ENCODE measurements around the gene TAMALIN. TPM values are rescaled to one million over a fixed set of nuclear protein-coding genes. Genes with fewer than 3 reads are reported as not detected.

The TAMALIN gene
- total and polyA plus RNA-seq, 3 experiments from 2014 or later = 1.4 to 8.4 (median 7.3) TPM

DNA sequence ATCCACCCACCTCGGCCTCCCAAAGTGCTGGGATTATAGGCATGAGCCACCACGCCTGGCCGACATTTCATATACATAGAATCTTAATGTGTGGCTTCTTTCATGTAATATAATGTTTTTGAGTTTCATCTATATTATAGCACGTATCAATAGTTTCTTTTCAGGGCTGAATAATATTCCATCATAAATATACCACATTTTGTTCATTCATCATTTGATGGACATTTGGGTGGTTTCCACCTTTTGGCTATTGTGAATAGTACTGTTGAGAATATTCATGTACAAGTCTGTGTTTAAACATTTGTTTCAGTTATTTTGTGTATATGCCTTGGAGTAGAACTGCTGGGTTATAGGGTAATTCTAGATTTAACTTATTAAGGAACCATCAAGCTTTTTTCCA is 43.3 kb upstream of the TAMALIN start:
- DNase-seq = no peak
- H3K4me1 Mint-ChIP-seq = peaks cover 19 to 25% (median 25%) of the 10 kb centered on the region in 3 donors
- Histone ChIP-seq H3K27me3 (ENCODE audit: insufficient read depth, low read length, poor library complexity, severe bottlenecking) (no peaks in the 10 kb centered on the region), H3K27ac (ENCODE audit: low read depth, low read length) (no peak overlapping the region), H3K4me3 (ENCODE audit: low read length) (no peak overlapping the region), H3K4me1 (ENCODE audit: insufficient read depth, low read length) (peaks cover 10% of the 10 kb centered on the region), H3K9me3 (ENCODE audit: low read length) (no peaks in the 10 kb centered on the region), H3K36me3 (ENCODE audit: insufficient read depth, low read length) (no peaks in the 10 kb centered on the region)
- CTCF ChIA-PET = no interaction called here
- POLR2A ChIA-PET = no interaction called here
- H3K27ac Mint-ChIP-seq = no peak overlapping the region
- H3K27me3 Mint-ChIP-seq = no peaks in the 10 kb centered on the region
- peaks cover 4 to 13% (median 7%) of the 10 kb centered on the region in 3 donors for H3K36me3 Mint-ChIP-seq
- H3K4me3 Mint-ChIP-seq = no peak overlapping the region
- no peaks in the 10 kb centered on the region for H3K9me3 Mint-ChIP-seq

- POLR2A ChIA-PET = no interaction called here
- H3K27ac Mint-ChIP-seq = peak overlapping the region in 5 of 8 donors; percentile 6 to 96 (median 74)
- no peak for DNase-seq
- H3K36me3 ChIP-seq (ENCODE audit: insufficient read depth, low read length) = no peaks in the 10 kb centered on the region
- peak overlapping the region in 2 of 7 donors; percentile 28 to 57 for H3K4me3 Mint-ChIP-seq
- no peak overlapping the region for H3K27ac ChIP-seq (ENCODE audit: low read depth, low read length)
- H3K27me3 Mint-ChIP-seq = no peaks in the 10 kb centered on the region
- no peaks in the 10 kb centered on the region for H3K27me3 ChIP-seq (ENCODE audit: insufficient read depth, low read length, poor library complexity, severe bottlenecking)
- H3K9me3 ChIP-seq (ENCODE audit: low read length) = no peaks in the 10 kb centered on the region
- no peak overlapping the region for H3K4me3 ChIP-seq (ENCODE audit: low read length)
- H3K4me1 Mint-ChIP-seq = peaks cover 45 to 57% (median 50%) of the 10 kb centered on the region in 3 donors
- H3K4me1 ChIP-seq (ENCODE audit: insufficient read depth, low read length) = peaks cover 49% of the 10 kb centered on the region
- no peaks in the 10 kb centered on the region for H3K9me3 Mint-ChIP-seq
- H3K36me3 Mint-ChIP-seq = peaks cover 0 to under 1% (median 0%) of the 10 kb centered on the region in 3 donors
- CTCF ChIA-PET = interaction anchor here (0.9 to 1.7 kb wide), 3 partner anchors 13 to 84 kb away, joined by 4 to 5 read pairs (median 4); no protein-coding TSS in a partner anchor
Measured at GRCh38 chr12:51969643-51970042, 37.1 kb upstream of the TAMALIN start.

GRCh38 chr12:51970904-51971646 is 35.7 kb upstream of the TAMALIN start:
- Histone ChIP-seq H3K27ac (ENCODE audit: low read depth, low read length) (no peak overlapping the region), H3K4me1 (ENCODE audit: insufficient read depth, low read length) (peaks cover 62% of the 10 kb centered on the region), H3K9me3 (ENCODE audit: low read length) (no peaks in the 10 kb centered on the region), H3K36me3 (ENCODE audit: insufficient read depth, low read length) (no peaks in the 10 kb centered on the region), H3K4me3 (ENCODE audit: low read length) (peak overlapping the region; percentile 17), H3K27me3 (ENCODE audit: insufficient read depth, low read length, poor library complexity, severe bottlenecking) (no peaks in the 10 kb centered on the region)
- POLR2A ChIA-PET = no interaction called here
- CTCF ChIA-PET = interaction anchor here (0.7 to 1.9 kb wide), 9 partner anchors 10 to 86 kb away, joined by 3 to 5 read pairs (median 4); no protein-coding TSS in a partner anchor
- Mint-ChIP-seq H3K27me3 (peaks cover 0 to 1% of the 10 kb centered on the region in 2 donors), H3K9me3 (no peaks in the 10 kb centered on the region), H3K36me3 (peaks cover 0 to 9% (median 7%) of the 10 kb centered on the region in 3 donors), H3K4me3 (peak overlapping the region; percentile 4 to 82 (median 63)), H3K4me1 (peaks cover 59 to 71% (median 64%) of the 10 kb centered on the region in 3 donors), H3K27ac (peak overlapping the region; percentile 60 to 89 (median 84))
- peak in 3 of 5 donors; percentile 21 to 59 (median 57) for DNase-seq

DNA sequence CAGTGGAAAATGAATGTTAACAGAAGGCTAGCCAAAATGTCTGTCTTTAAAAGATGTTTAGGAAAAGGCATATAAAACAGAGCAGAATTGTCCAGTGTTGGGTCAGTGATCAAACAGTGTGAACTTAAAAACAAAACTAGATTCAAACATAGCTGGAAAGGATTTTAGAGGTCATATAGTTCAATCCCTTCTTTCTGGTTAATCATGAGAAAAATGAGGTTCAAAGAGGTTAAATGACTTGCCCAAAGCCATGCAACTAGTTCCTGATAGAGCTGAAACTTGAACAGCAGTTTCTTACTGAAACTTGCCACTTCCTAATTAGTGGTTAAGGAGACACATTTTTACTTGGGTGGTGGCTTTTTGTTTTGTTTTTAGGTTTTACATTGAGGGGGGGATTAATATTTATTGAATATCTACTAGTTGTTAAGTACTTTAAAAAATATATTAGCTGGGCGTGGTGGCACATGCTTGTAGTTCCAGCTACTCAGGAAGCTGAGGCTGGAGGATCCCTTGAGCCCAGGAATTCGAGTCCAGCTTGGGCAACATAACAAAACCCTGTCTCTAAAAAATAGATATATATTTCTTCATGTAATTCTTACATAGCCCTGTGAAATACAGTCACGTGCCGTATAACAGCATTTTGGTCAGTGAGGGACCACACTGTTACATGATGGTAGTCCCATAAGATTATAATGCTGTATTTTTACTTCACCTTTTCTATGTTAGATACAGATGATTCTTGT is 34.9 kb upstream of the TAMALIN start:
- Mint-ChIP-seq H3K36me3 (peaks cover 6 to 17% (median 15%) of the 10 kb centered on the region in 3 donors), H3K4me1 (peaks cover 65 to 76% (median 70%) of the 10 kb centered on the region in 3 donors), H3K27me3 (peaks cover 0 to 1% of the 10 kb centered on the region in 2 donors), H3K27ac (peak overlapping the region in 7 of 8 donors; percentile 60 to 89 (median 82)), H3K4me3 (peak overlapping the region; percentile 0 to 82 (median 63)), H3K9me3 (no peaks in the 10 kb centered on the region)
- Histone ChIP-seq H3K4me3 (ENCODE audit: low read length) (peak overlapping the region; percentile 11), H3K4me1 (ENCODE audit: insufficient read depth, low read length) (peaks cover 62% of the 10 kb centered on the region), H3K27ac (ENCODE audit: low read depth, low read length) (no peak overlapping the region), H3K27me3 (ENCODE audit: insufficient read depth, low read length, poor library complexity, severe bottlenecking) (no peaks in the 10 kb centered on the region), H3K9me3 (ENCODE audit: low read length) (no peaks in the 10 kb centered on the region), H3K36me3 (ENCODE audit: insufficient read depth, low read length) (no peaks in the 10 kb centered on the region)
- POLR2A ChIA-PET = interaction anchor here (0.7 to 0.9 kb wide), 2 partner anchors 35 to 188 kb away, joined by 3 read pairs; partner anchors contain the start of gene TAMALIN
- CTCF ChIA-PET = interaction anchor here (0.6 to 1.9 kb wide), 4 partner anchors 9 to 53 kb away, joined by 3 to 6 read pairs (median 5); no protein-coding TSS in a partner anchor
- DNase-seq = no peak

DNA sequence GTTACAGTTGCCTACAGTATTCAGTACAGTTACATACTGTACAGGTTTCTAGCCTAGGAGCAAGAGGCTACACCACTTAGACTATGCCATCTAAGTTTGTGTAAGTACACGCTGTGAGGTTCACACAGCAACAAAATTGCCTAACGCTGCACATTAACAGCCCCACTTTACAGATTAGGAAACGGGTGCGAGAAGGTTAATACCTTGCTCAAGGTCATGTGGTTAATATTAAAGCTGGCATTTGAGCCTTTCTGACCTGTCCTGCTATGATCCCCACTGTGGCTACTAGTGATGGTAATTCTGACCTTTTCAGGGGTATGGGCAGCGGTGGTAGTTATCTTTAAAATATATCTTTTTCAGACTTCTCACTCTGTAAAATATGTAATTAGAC is 34.3 kb upstream of the TAMALIN start:
- H3K9me3 ChIP-seq (ENCODE audit: low read length) = no peaks in the 10 kb centered on the region
- peaks cover 7 to 19% (median 16%) of the 10 kb centered on the region in 3 donors for H3K36me3 Mint-ChIP-seq
- POLR2A ChIA-PET = interaction anchor here (0.7 to 0.9 kb wide), 2 partner anchors 35 to 187 kb away, joined by 3 read pairs; partner anchors contain the start of gene TAMALIN
- no peak overlapping the region for H3K27ac ChIP-seq (ENCODE audit: low read depth, low read length)
- H3K4me1 ChIP-seq (ENCODE audit: insufficient read depth, low read length) = peaks cover 62% of the 10 kb centered on the region
- H3K27me3 Mint-ChIP-seq = peaks cover 0 to 1% of the 10 kb centered on the region in 2 donors
- peaks cover 65 to 76% (median 70%) of the 10 kb centered on the region in 3 donors for H3K4me1 Mint-ChIP-seq
- H3K4me3 Mint-ChIP-seq = peak overlapping the region; percentile 5 to 82 (median 55)
- peak overlapping the region; percentile 11 for H3K4me3 ChIP-seq (ENCODE audit: low read length)
- peak overlapping the region; percentile 12 to 89 (median 55) for H3K27ac Mint-ChIP-seq
- DNase-seq = no peak
- H3K9me3 Mint-ChIP-seq = no peaks in the 10 kb centered on the region
- no peaks in the 10 kb centered on the region for H3K36me3 ChIP-seq (ENCODE audit: insufficient read depth, low read length)
- H3K27me3 ChIP-seq (ENCODE audit: insufficient read depth, low read length, poor library complexity, severe bottlenecking) = no peaks in the 10 kb centered on the region
- CTCF ChIA-PET = interaction anchor here (0.6 to 0.7 kb wide), 2 partner anchors 12 to 21 kb away, joined by 3 to 6 read pairs; no protein-coding TSS in a partner anchor

- ChIA-PET CTCF (interaction anchor here (0.6 kb wide), 1 partner anchor 12 kb away, joined by 3 read pairs; no protein-coding TSS in a partner anchor), POLR2A (interaction anchor here (0.9 kb wide), 1 partner anchor 34 kb away, joined by 3 read pairs; the partner anchor contains the start of gene TAMALIN)
- no peak overlapping the region for H3K4me3 ChIP-seq (ENCODE audit: low read length)
- peak in 4 of 5 donors; percentile 46 to 65 (median 54) for DNase-seq
- H3K27ac ChIP-seq (ENCODE audit: low read depth, low read length) = no peak overlapping the region
- Mint-ChIP-seq H3K27me3 (peaks cover 0 to 1% of the 10 kb centered on the region in 2 donors), H3K27ac (peak overlapping the region; percentile 12 to 89 (median 49)), H3K4me3 (peak overlapping the region; percentile 5 to 82 (median 55)), H3K4me1 (peaks cover 65 to 76% (median 70%) of the 10 kb centered on the region in 3 donors), H3K9me3 (no peaks in the 10 kb centered on the region), H3K36me3 (peaks cover 7 to 21% (median 16%) of the 10 kb centered on the region in 3 donors)
- H3K27me3 ChIP-seq (ENCODE audit: insufficient read depth, low read length, poor library complexity, severe bottlenecking) = no peaks in the 10 kb centered on the region
- H3K4me1 ChIP-seq (ENCODE audit: insufficient read depth, low read length) = peaks cover 62% of the 10 kb centered on the region
- H3K9me3 ChIP-seq (ENCODE audit: low read length) = no peaks in the 10 kb centered on the region
- no peaks in the 10 kb centered on the region for H3K36me3 ChIP-seq (ENCODE audit: insufficient read depth, low read length)
Measured at GRCh38 chr12:51972849-51973273, 33.9 kb upstream of the TAMALIN start.

DNA sequence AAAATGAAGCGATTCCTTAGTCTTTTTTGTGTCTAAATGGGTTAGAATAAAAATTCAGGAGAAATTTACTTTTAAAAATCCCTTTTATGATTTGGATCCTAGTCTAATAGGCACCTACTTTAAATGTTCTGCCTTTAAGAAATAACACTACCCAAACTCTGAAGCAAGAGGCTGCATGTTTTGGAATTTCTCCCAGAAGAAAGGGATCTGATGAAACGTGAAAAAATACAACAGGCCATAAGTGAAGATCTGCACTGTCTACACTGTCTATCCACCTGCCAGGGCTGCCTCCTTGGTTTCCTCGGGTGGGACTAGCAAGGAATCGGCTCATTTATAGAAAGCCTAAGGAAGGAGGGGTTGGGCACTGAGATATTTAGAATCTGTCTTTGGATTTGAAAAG is 33.2 kb upstream of the TAMALIN start:
- no peak overlapping the region for H3K27ac ChIP-seq (ENCODE audit: low read depth, low read length)
- H3K27me3 ChIP-seq (ENCODE audit: insufficient read depth, low read length, poor library complexity, severe bottlenecking) = no peaks in the 10 kb centered on the region
- Mint-ChIP-seq H3K36me3 (peaks cover 7 to 27% (median 16%) of the 10 kb centered on the region in 3 donors), H3K4me1 (peaks cover 65 to 76% (median 70%) of the 10 kb centered on the region in 3 donors), H3K9me3 (no peaks in the 10 kb centered on the region), H3K27me3 (peaks cover 0 to 1% of the 10 kb centered on the region in 2 donors), H3K27ac (peak overlapping the region in 4 of 8 donors; percentile 14 to 89 (median 27)), H3K4me3 (peak overlapping the region in 5 of 7 donors; percentile 12 to 82 (median 67))
- ChIA-PET CTCF (no interaction called here), POLR2A (interaction anchor here (0.6 kb wide), 1 partner anchor 20 kb away, joined by 3 read pairs; no protein-coding TSS in a partner anchor)
- no peak overlapping the region for H3K4me3 ChIP-seq (ENCODE audit: low read length)
- DNase-seq = no peak
- H3K9me3 ChIP-seq (ENCODE audit: low read length) = no peaks in the 10 kb centered on the region
- H3K36me3 ChIP-seq (ENCODE audit: insufficient read depth, low read length) = no peaks in the 10 kb centered on the region
- H3K4me1 ChIP-seq (ENCODE audit: insufficient read depth, low read length) = peaks cover 62% of the 10 kb centered on the region

Data from CD8-positive, alpha-beta memory T cell (primary cell).